Testis (tissue), 3 donors: ENCODE data around the gene FIZ1. TPM values are rescaled to one million over a fixed set of nuclear protein-coding genes. Genes with fewer than 3 reads are reported as not detected.

Experiments
- DNase-seq: peaks from one replicate; pipeline ENCODE4 v3.0.0-alpha.2; 2019
- H3K27ac ChIP-seq, 2 donors: fragments of 200-600 bp; sonication (generic); one replicate each; pipeline ENCODE4 v1.5.1; 2019
- H3K27me3 ChIP-seq: fragments of 200-600 bp; sonication (generic); one replicate; pipeline ENCODE4 v1.5.1; 2019
- H3K36me3 ChIP-seq: fragments of 200-600 bp; sonication (generic); one replicate; pipeline ENCODE4 v1.5.1; 2017; ENCODE audit warnings: low read depth; ENCODE audit errors: missing control alignments
- H3K4me1 ChIP-seq: fragments of 200-600 bp; sonication (generic); one replicate; pipeline ENCODE4 v1.5.1; 2019
- H3K4me3 ChIP-seq, 2 donors: fragments of 200-600 bp; sonication (generic); one replicate each; pipeline ENCODE4 v1.5.1; 2017 to 2019
- H3K9me3 ChIP-seq: fragments of 200-600 bp; sonication (generic); one replicate; pipeline ENCODE4 v1.5.1; 2017
- CTCF ChIP-seq, 3 experiments: fragments of 450-650 bp in 2 of 3; fragments of 200-600 bp in 1 of 3; sonication (generic) in 1 of 3; IDR thresholded peaks; one replicate each; pipeline ENCODE4 v1.5.1; 2016 to 2019; ENCODE audit warnings: antibody characterized with exemption in 3 of 3, mild to moderate bottlenecking in 2 of 3, moderate library complexity in 1 of 3
- POLR2A ChIP-seq: fragments of 450-650 bp; IDR thresholded peaks from one replicate; pipeline ENCODE4 v1.6.1; 2017; ENCODE audit warnings: antibody characterized with exemption, mild to moderate bottlenecking, moderate library complexity
- WGBS, 2 donors: methylation state at CpG; one replicate each; pipeline ENCODE4 v1.1.5; 2018; 5-methylcytosine and 5-hydroxymethylcytosine counted together
- intact Hi-C: fragments of 100-400 bp; cut with DNase I; formaldehyde crosslinking; loops from one replicate; pipeline ENCODE4 v1.15.1; 2023; ENCODE audit warnings: low total_unique reads
- polyA plus RNA-seq: library from polyadenylated mRNA; stranded (reverse); fragments of 350-450 nt; fragmentation: Illumina TruSeq; extraction: RNeasy Lipid Tissue Mini Kit (QIAGEN cat#74804); gene quantifications from one replicate; pipeline ENCODE4 v1.2.3, GENCODE V29; 2014; ENCODE audit warnings: low read depth, low replicate concordance; ENCODE audit not compliant: insufficient read depth
- total RNA-seq, 2 donors: library from RNA; depleted of rRNA; stranded (reverse); fragments of >200 nt; gene quantifications; one replicate each; pipeline ENCODE4 v1.2.3, GENCODE V29; 2016

Gene FIZ1
- total and polyA plus RNA-seq, 3 donors from 2014 or later = 8.5 to 17.4 (median 16.5) TPM

GRCh38 chr19:55598719-55599467, 424 bp downstream of the FIZ1 start:
- Histone ChIP-seq H3K9me3 (no peaks in the 10 kb centered on the region), H3K36me3 (no peaks in the 10 kb centered on the region), H3K4me1 (peaks cover 7% of the 10 kb centered on the region), H3K27me3 (no peaks in the 10 kb centered on the region), H3K4me3 (peak overlapping the region; percentile 69 to 88), H3K27ac (peak overlapping the region; percentile 95 to 99)
- WGBS, 2 donors = 6 to 9% methylated on average over 17 to 26 of the region's 26 CpGs
- no peak for TF ChIP-seq CTCF (IDR thresholded peaks at IDR 0.05)
- no peak for TF ChIP-seq POLR2A
- DNase-seq = peak; percentile 95
- intact Hi-C loops = no loop called here

GRCh38 chr19:55598034-55598433, 1.3 kb downstream of the FIZ1 start:
- TF ChIP-seq CTCF (IDR thresholded peaks at IDR 0.05) (no peak), POLR2A (no peak)
- Histone ChIP-seq H3K9me3 (no peaks in the 10 kb centered on the region), H3K4me1 (peaks cover 7% of the 10 kb centered on the region), H3K27ac (no peak overlapping the region), H3K27me3 (no peaks in the 10 kb centered on the region), H3K36me3 (no peaks in the 10 kb centered on the region), H3K4me3 (no peak overlapping the region)
- WGBS, 2 donors = 62 to 64% methylated on average over 9 of the region's 9 CpGs
- intact Hi-C loops = no loop called here
- DNase-seq = no peak

- intact Hi-C loops = no loop called here
- no peak for TF ChIP-seq POLR2A
- no peak for TF ChIP-seq CTCF (IDR thresholded peaks at IDR 0.05)
- H3K9me3 ChIP-seq = no peaks in the 10 kb centered on the region
- DNase-seq = no peak
- no peak overlapping the region for H3K27ac ChIP-seq
- peaks cover 7% of the 10 kb centered on the region for H3K4me1 ChIP-seq
- no peak overlapping the region for H3K4me3 ChIP-seq
- no peaks in the 10 kb centered on the region for H3K36me3 ChIP-seq
- WGBS, 2 donors = 61 to 84% methylated on average over 10 to 30 of the region's 30 CpGs
- H3K27me3 ChIP-seq = no peaks in the 10 kb centered on the region
Measured at GRCh38 chr19:55597501-55597921, 1.8 kb downstream of the FIZ1 start.

GRCh38 chr19:55596304-55596703, 3.0 kb downstream of the FIZ1 start:
- intact Hi-C loops = no loop called here
- 93 to 97% methylated on average over 3 of the region's 3 CpGs for WGBS, 2 donors

More at GRCh38 chr19:55596304-55596703, 3.0 kb downstream of the FIZ1 start:
- Histone ChIP-seq H3K27ac (no peak overlapping the region), H3K4me1 (peaks cover 7% of the 10 kb centered on the region), H3K4me3 (no peak overlapping the region), H3K36me3 (no peaks in the 10 kb centered on the region), H3K27me3 (no peaks in the 10 kb centered on the region), H3K9me3 (no peaks in the 10 kb centered on the region)
- TF ChIP-seq CTCF (IDR thresholded peaks at IDR 0.05) (no peak), POLR2A (no peak)
- DNase-seq = no peak
